Type B pancreatic cell (in vitro differentiated cells): ENCODE measurements around the gene PARP16. TPM values are rescaled to one million over a fixed set of nuclear protein-coding genes. Genes with fewer than 3 reads are reported as not detected.
"Not testable (repeated sequence)": the region's sequence is repeated elsewhere in the genome, so short reads cannot be mapped to it uniquely, and the experiment has no call there.

Source experiments
- DNase-seq: peaks from one replicate; pipeline ENCODE4 v3.0.0; 2021; ENCODE audit warnings: mixed read lengths; ENCODE audit not compliant: unreplicated experiment; ENCODE audit errors: extremely low spot score
- H3K27ac Mint-ChIP-seq: 2 replicates; pipeline ENCODE4 v1.8.0; 2021; ENCODE audit warnings: mild to moderate bottlenecking, mixed read lengths
- H3K27me3 Mint-ChIP-seq: 2 replicates; pipeline ENCODE4 v1.8.0; 2021; ENCODE audit warnings: mixed read lengths
- H3K36me3 Mint-ChIP-seq: 2 replicates; pipeline ENCODE4 v1.8.0; 2021; ENCODE audit warnings: mixed read lengths
- H3K4me1 Mint-ChIP-seq: one replicate; pipeline ENCODE4 v1.8.0; 2021; ENCODE audit warnings: mixed read lengths; ENCODE audit not compliant: unreplicated experiment
- H3K4me3 Mint-ChIP-seq: 2 replicates; pipeline ENCODE4 v1.8.0; 2021; ENCODE audit warnings: mild to moderate bottlenecking, mixed read lengths
- H3K9me3 Mint-ChIP-seq: 2 replicates; pipeline ENCODE4 v1.8.0; 2021; ENCODE audit warnings: mixed read lengths
- total RNA-seq: library from RNA; stranded (reverse); gene quantifications from 2 replicates; pipeline ENCODE4 v1.2.1, GENCODE V29; 2021; ENCODE audit warnings: low replicate concordance
- TF ChIP-seq, protein P1 (sequence below): fragments of 200-600 bp; sonication (generic); conservative IDR thresholded peaks from 2 replicates; pipeline ENCODE4 v1.5.0; 2021; ENCODE audit warnings: antibody characterized with exemption, mild to moderate bottlenecking

Gene PARP16
- total RNA-seq, 1 donor from 2014 or later = 12.7 TPM

DNA sequence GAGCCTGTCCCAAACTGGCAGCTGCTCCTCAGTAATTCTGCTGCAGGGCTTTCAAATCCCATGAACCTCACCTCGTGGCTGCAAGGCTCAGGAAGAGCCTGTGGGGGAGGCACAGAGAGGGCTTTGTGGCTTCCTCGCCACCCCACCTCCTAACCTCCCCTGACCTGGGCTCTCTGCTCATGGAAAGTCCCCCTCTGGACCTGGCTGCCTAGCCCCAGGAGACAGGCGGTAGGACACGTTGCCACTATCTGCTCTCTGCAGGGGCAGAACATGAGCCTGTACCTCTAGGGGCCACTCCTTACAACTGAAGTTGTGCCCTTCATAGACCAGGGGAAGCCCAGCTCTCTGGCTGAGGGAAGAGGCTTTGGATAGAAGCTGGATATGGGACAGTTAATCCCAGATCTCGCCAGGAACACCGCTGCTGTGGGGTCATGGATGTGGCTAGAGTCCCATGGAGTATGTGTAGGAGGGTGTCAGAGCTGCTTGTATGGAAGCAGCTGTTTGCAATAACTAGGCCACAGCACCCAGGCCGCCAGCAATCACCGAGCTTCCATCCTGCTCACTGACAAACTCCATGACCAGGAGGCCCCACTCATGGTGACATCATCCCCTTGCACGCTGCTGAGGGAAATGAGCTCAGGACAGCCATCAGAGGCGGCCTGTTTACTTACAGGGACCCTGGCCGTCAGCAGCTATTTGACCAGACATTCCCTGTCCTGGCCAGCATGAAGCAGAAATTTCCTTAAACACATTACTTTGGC is 41.4 kb downstream of the PARP16 start:
- Mint-ChIP-seq H3K36me3 (no peaks in the 10 kb centered on the region), H3K4me1 (peaks cover 24% of the 10 kb centered on the region), H3K9me3 (no peaks in the 10 kb centered on the region), H3K27ac (peak overlapping the region; percentile 50), H3K4me3 (no peak overlapping the region), H3K27me3 (no peaks in the 10 kb centered on the region)
- DNase-seq = no peak
- TF ChIP-seq, protein P1, sequence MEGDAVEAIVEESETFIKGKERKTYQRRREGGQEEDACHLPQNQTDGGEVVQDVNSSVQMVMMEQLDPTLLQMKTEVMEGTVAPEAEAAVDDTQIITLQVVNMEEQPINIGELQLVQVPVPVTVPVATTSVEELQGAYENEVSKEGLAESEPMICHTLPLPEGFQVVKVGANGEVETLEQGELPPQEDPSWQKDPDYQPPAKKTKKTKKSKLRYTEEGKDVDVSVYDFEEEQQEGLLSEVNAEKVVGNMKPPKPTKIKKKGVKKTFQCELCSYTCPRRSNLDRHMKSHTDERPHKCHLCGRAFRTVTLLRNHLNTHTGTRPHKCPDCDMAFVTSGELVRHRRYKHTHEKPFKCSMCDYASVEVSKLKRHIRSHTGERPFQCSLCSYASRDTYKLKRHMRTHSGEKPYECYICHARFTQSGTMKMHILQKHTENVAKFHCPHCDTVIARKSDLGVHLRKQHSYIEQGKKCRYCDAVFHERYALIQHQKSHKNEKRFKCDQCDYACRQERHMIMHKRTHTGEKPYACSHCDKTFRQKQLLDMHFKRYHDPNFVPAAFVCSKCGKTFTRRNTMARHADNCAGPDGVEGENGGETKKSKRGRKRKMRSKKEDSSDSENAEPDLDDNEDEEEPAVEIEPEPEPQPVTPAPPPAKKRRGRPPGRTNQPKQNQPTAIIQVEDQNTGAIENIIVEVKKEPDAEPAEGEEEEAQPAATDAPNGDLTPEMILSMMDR = no peak

DNA sequence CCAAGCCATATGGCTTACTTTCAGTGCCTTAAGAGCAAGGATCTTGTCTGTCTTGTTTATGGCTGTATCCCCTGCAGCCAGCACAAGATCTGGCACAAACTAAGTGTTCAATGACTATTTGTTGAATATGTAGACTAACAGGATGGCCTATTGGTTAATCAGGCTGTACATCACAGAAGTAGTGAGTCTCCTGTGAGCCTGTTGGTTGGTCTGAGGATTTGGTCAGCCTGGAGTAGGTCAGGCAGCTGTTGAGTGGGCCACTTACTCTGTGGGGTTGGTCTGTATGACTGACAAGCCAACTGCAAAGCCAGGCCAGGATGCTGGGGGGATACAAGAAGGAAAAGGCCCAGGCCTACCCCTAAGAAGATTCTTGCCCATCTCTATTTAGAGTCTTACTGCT is 42.0 kb downstream of the PARP16 start:
- Mint-ChIP-seq H3K9me3 (no peaks in the 10 kb centered on the region), H3K27ac (no peak overlapping the region), H3K27me3 (no peaks in the 10 kb centered on the region), H3K4me3 (no peak overlapping the region), H3K36me3 (no peaks in the 10 kb centered on the region), H3K4me1 (peaks cover 24% of the 10 kb centered on the region)
- TF ChIP-seq, protein P1 = no peak
- DNase-seq = no peak

DNA sequence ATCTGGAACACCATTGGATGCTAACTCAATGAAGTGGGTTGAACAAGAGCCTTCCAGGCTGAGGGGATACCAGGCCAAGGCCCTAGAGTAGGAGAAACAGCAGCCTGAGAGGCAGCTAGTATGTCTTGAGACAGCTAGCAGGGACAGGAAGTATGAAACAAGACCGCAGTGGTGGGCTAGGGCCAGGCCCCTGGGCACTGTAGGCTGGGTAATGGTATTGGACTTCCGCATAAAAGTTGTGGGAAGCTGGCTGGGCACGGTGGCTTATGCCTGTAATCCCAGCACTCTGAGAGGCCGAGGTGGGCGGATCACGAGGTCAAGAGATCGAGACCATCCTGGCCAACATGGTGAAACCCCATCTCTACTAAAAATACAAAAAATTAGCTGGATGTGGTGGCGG is 50.2 kb downstream of the PARP16 start:
- H3K36me3 Mint-ChIP-seq, DNase-seq, H3K27me3 Mint-ChIP-seq, H3K9me3 Mint-ChIP-seq, H3K27ac Mint-ChIP-seq, H3K4me1 Mint-ChIP-seq, H3K4me3 Mint-ChIP-seq: not testable (repeated sequence)

DNA sequence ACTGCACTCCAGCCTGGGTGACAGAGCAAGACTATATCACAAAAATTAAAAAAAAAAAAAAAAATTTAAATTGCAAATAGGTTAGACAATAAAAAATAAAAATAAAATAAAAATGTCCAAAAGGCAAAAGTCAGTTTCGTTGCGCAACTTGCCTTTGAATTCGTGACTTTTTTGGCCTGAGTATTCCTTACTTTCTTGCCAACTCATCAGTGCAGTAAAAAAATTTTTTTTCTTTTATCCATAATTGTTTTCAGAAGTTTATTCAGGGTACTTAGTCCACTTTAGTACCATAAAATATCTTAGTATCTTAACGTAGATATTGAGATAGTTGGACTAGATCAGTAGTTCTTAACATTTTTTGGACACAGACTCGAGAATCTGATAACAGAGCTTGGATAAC is 53.0 kb downstream of the PARP16 start:
- no peaks in the 10 kb centered on the region for H3K9me3 Mint-ChIP-seq
- TF ChIP-seq, protein P1 = no peak
- H3K27me3 Mint-ChIP-seq = no peaks in the 10 kb centered on the region
- no peak for DNase-seq
- H3K4me1 Mint-ChIP-seq = peaks cover 5% of the 10 kb centered on the region
- H3K36me3 Mint-ChIP-seq = no peaks in the 10 kb centered on the region
- no peak overlapping the region for H3K4me3 Mint-ChIP-seq
- no peak overlapping the region for H3K27ac Mint-ChIP-seq

DNA sequence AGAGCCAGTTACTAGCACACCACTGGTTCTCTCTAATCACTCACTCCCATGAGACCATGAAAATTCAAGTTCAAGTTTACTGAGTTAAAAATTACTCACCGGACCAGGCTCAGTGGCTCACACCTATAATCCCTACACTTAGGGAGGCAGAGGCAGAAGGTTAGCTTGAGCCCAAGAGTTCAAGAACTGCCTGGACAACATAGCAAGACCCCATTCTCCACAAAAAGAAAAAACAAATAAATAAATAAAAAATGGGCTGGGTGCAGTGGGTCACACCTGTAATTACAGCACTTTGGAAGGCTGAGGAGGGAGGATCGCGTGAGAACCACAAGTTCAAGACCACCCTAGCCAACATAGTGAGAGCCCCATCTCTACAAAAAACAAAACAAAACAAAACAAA is 54.2 kb downstream of the PARP16 start:
- DNase-seq = no peak
- Mint-ChIP-seq H3K9me3 (no peaks in the 10 kb centered on the region), H3K4me3 (no peak overlapping the region), H3K27ac (no peak overlapping the region), H3K36me3 (no peaks in the 10 kb centered on the region), H3K4me1 (no peaks in the 10 kb centered on the region), H3K27me3 (no peaks in the 10 kb centered on the region)
- TF ChIP-seq, protein P1 = no peak

DNA sequence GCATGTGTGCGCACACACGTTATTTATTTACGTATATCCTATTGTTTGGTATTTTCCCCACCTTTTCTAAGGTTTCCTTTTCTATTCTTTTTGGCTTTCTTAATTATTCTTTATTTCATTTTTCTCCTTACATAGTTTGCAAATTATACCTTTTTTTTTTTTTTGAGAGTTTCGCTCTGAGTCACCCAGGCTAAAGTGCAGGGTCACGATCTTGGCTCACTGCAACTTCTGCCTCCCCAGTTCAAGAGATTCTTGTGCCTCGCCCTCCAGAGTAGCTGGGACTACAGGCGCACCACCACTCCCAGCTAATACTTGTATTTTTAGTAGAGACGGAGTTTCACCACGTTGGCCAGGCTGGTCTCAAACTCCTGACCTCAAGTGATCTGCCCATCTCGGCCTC is 55.4 kb downstream of the PARP16 start:
- TF ChIP-seq, protein P1 = no peak
- H3K27me3 Mint-ChIP-seq = no peaks in the 10 kb centered on the region
- DNase-seq = no peak
- H3K4me1 Mint-ChIP-seq = no peaks in the 10 kb centered on the region
- H3K9me3 Mint-ChIP-seq = no peaks in the 10 kb centered on the region
- H3K27ac Mint-ChIP-seq = no peak overlapping the region
- H3K36me3 Mint-ChIP-seq = no peaks in the 10 kb centered on the region
- H3K4me3 Mint-ChIP-seq = no peak overlapping the region

DNA sequence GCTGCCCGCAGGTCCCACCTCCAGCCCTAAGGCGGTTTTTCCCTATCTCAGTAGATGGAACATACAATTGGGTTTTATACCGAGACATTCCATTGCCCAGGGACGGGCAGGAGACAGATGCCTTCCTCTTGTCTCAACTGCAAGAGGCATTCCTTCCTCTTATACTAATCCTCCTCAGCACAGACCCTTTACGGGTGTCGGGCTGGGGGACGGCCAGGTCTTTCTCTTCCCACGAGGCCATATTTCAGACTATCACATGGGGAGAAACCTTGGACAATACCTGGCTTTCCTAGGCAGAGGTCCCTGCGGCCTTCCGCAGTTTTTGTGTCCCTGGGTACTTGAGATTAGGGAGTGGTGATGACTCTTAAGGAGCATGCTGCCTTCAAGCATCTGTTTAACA is 59.8 kb downstream of the PARP16 start:
- not testable (repeated sequence) for H3K9me3 Mint-ChIP-seq, H3K4me1 Mint-ChIP-seq, H3K36me3 Mint-ChIP-seq, H3K27me3 Mint-ChIP-seq, H3K27ac Mint-ChIP-seq, H3K4me3 Mint-ChIP-seq, DNase-seq
